Stromal cell of bone marrow (primary cell): ENCODE results near the gene RBBP8NL.

Experiments used
- DNase-seq: peaks from one replicate; pipeline ENCODE4 v3.0.0-alpha.2; 2012; ENCODE audit warnings: low read depth

RBBP8NL gene

GRCh38 chr20:62393830-62394229 is 33.5 kb downstream of the RBBP8NL start:
- no peak for DNase-seq

- DNase-seq = no peak
Observed at GRCh38 chr20:62393335-62393665, 34.0 kb downstream of the RBBP8NL start.

- DNase-seq = no peak
Observed at GRCh38 chr20:62392621-62393334, 34.6 kb downstream of the RBBP8NL start.

- DNase-seq = no peak
Observed at GRCh38 chr20:62392077-62392418, 35.3 kb downstream of the RBBP8NL start.

GRCh38 chr20:62391165-62392076 is 35.9 kb downstream of the RBBP8NL start:
- DNase-seq = no peak

GRCh38 chr20:62390317-62391164 is 36.8 kb downstream of the RBBP8NL start:
- DNase-seq = no peak

GRCh38 chr20:62389601-62390087 is 37.7 kb downstream of the RBBP8NL start:
- no peak for DNase-seq

GRCh38 chr20:62388839-62389600 is 38.3 kb downstream of the RBBP8NL start:
- DNase-seq = no peak

- DNase-seq = no peak
Observed at GRCh38 chr20:62387933-62388635, 39.3 kb downstream of the RBBP8NL start.

- no peak for DNase-seq
Observed at GRCh38 chr20:62387219-62387913, 40.0 kb downstream of the RBBP8NL start.

GRCh38 chr20:62386383-62387218 is 40.7 kb downstream of the RBBP8NL start, which contains the start of gene RPS21:
Gene RPS21, plus strand, starts transcription at chr20:62387103. Its CDS starts 236 bp downstream, at chr20:62387339.
- DNase-seq = peak; percentile 80

- DNase-seq = no peak
Observed at GRCh38 chr20:62382306-62383198, 44.8 kb downstream of the RBBP8NL start.

- no peak for DNase-seq
Observed at GRCh38 chr20:62381842-62382241, 45.5 kb downstream of the RBBP8NL start.

GRCh38 chr20:62381202-62381797 is 46.0 kb downstream of the RBBP8NL start:
- no peak for DNase-seq

GRCh38 chr20:62378215-62378614 is 49.1 kb downstream of the RBBP8NL start:
- DNase-seq = no peak

GRCh38 chr20:62377615-62378178 is 49.6 kb downstream of the RBBP8NL start:
- no peak for DNase-seq

- no peak for DNase-seq
Observed at GRCh38 chr20:62377064-62377461, 50.3 kb downstream of the RBBP8NL start.
